ENCODE results near the gene FREM2.

FREM2 gene

GRCh38 chr13:38758277-38758676 lies 71.4 kb downstream of the FREM2 start:
- in situ Hi-C loops (cut with MboI; ENCODE audit: low sequenced_read_pairs) = no loop called here

- in situ Hi-C loops (cut with MboI; ENCODE audit: low sequenced_read_pairs) = no loop called here
Measured at GRCh38 chr13:38759390-38759789, 72.5 kb downstream of the FREM2 start.

GRCh38 chr13:38763446-38764381 lies 76.8 kb downstream of the FREM2 start:
- in situ Hi-C loops (cut with MboI; ENCODE audit: low sequenced_read_pairs) = no loop called here

GRCh38 chr13:38766799-38767198 lies 79.9 kb downstream of the FREM2 start:
- in situ Hi-C loops (cut with MboI; ENCODE audit: low sequenced_read_pairs) = no loop called here

- in situ Hi-C loops (cut with MboI; ENCODE audit: low sequenced_read_pairs) = no loop called here
Measured at GRCh38 chr13:38767506-38768265, 80.8 kb downstream of the FREM2 start.

GRCh38 chr13:38769526-38769925 lies 82.6 kb downstream of the FREM2 start:
- in situ Hi-C loops (cut with MboI; ENCODE audit: low sequenced_read_pairs) = no loop called here

- in situ Hi-C loops (cut with MboI; ENCODE audit: low sequenced_read_pairs) = no loop called here
Measured at GRCh38 chr13:38775085-38775484, 88.2 kb downstream of the FREM2 start.

GRCh38 chr13:38777347-38778119 lies 90.7 kb downstream of the FREM2 start:
- in situ Hi-C loops (cut with MboI; ENCODE audit: low sequenced_read_pairs) = no loop called here

GRCh38 chr13:38781539-38781938 lies 94.7 kb downstream of the FREM2 start:
- in situ Hi-C loops (cut with MboI; ENCODE audit: low sequenced_read_pairs) = no loop called here

- in situ Hi-C loops (cut with MboI; ENCODE audit: low sequenced_read_pairs) = no loop called here
Measured at GRCh38 chr13:38784036-38784880, 97.4 kb downstream of the FREM2 start.

GRCh38 chr13:38785042-38785441 lies 98.2 kb downstream of the FREM2 start:
- in situ Hi-C loops (cut with MboI; ENCODE audit: low sequenced_read_pairs) = no loop called here

- in situ Hi-C loops (cut with MboI; ENCODE audit: low sequenced_read_pairs) = no loop called here
Measured at GRCh38 chr13:38785490-38785889, 98.6 kb downstream of the FREM2 start.

GRCh38 chr13:38787550-38787949 lies 100.7 kb downstream of the FREM2 start:
- in situ Hi-C loops (cut with MboI; ENCODE audit: low sequenced_read_pairs) = no loop called here

GRCh38 chr13:38796890-38797289 lies 110.0 kb downstream of the FREM2 start:
- in situ Hi-C loops (cut with MboI; ENCODE audit: low sequenced_read_pairs) = no loop called here

GRCh38 chr13:38803531-38803930 lies 116.7 kb downstream of the FREM2 start:
- in situ Hi-C loops (cut with MboI; ENCODE audit: low sequenced_read_pairs) = no loop called here

GRCh38 chr13:38804061-38804460 lies 117.2 kb downstream of the FREM2 start:
- in situ Hi-C loops (cut with MboI; ENCODE audit: low sequenced_read_pairs) = no loop called here

GRCh38 chr13:38804536-38804935 lies 117.7 kb downstream of the FREM2 start:
- in situ Hi-C loops (cut with MboI; ENCODE audit: low sequenced_read_pairs) = no loop called here

GRCh38 chr13:38814331-38814730 lies 127.5 kb downstream of the FREM2 start:
- in situ Hi-C loops (cut with MboI; ENCODE audit: low sequenced_read_pairs) = no loop called here

- in situ Hi-C loops (cut with MboI; ENCODE audit: low sequenced_read_pairs) = no loop called here
Measured at GRCh38 chr13:38819053-38819452, 132.2 kb downstream of the FREM2 start.

- in situ Hi-C loops (cut with MboI; ENCODE audit: low sequenced_read_pairs) = no loop called here
Measured at GRCh38 chr13:38819596-38819995, 132.7 kb downstream of the FREM2 start.

All from HL-60/S4 treated with retinoic acid at 250 ng/mL for 4 days and 3 days (cell line).